ENCODE results near the gene RPAIN. TPM values are rescaled to one million over a fixed set of nuclear protein-coding genes. Genes with fewer than 3 reads are reported as not detected.

RPAIN gene
- total and polyA plus RNA-seq, 2 donors (not counting 3 experiments of a cell fraction or from before 2014, with no cell fraction given), result 39.3 to 55.9 TPM

DNA sequence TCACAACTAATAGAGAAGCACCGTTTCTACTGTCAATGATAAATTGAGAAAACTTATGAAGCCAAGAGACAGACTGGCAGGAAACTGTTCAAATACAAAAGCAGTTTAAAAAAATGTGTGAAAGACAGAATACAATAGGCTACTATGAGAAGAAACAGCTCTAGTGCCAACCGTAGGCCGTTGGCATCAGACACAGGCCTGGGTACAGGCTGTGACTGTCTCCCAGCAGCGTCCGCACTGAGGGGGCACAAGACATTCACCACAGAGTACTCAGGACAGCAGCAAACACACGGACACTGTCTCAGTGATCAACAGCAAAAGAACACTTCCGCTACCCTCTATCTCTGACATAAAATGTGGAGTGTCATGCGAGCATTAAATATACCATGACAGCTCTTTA, 26.8 kb downstream of the RPAIN start:
- Histone ChIP-seq H3K4me2 (ENCODE audit: insufficient read depth, low read length) (no peak overlapping the region), H3K79me2 (ENCODE audit: control insufficient read depth, insufficient read depth, low read length) (no peaks in the 10 kb centered on the region), H3K27ac (ENCODE audit: insufficient read depth, low read depth, low read length) (no peak overlapping the region), H3K9me3 (replicated peaks; ENCODE audit: control insufficient read depth, insufficient read depth, low read length) (no peaks in the 10 kb centered on the region), H3K27me3 (ENCODE audit: control insufficient read depth in 2 of 2, insufficient read depth in 2 of 2, low read length in 2 of 2) (no peaks in the 10 kb centered on the region), H3K9ac (replicated peaks; ENCODE audit: extremely low read depth, insufficient read depth, low read length) (no peak overlapping the region), H2AFZ (ENCODE audit: low read depth, low read length) (no peak overlapping the region), H4K20me1 (replicated peaks; ENCODE audit: control insufficient read depth, extremely low read depth, insufficient read depth, low read length) (no peaks in the 10 kb centered on the region), H3K9me1 (replicated peaks; ENCODE audit: control insufficient read depth, extremely low read depth, insufficient read depth, low read length) (no peaks in the 10 kb centered on the region), H3K4me1 (ENCODE audit: control insufficient read depth, extremely low read depth, insufficient read depth, low read length) (no peaks in the 10 kb centered on the region), H3K36me3 (ENCODE audit: control insufficient read depth in 2 of 2, extremely low read depth in 1 of 2, insufficient read depth in 2 of 2, low read length in 2 of 2) (peaks cover 15 to 34% of the 10 kb centered on the region in 2 experiments), H3K4me3 (replicated peaks in 1 of 3; ENCODE audit: insufficient read depth in 1 of 3, low read depth in 1 of 3, low read length in 3 of 3) (no peak overlapping the region)
- intact Hi-C loops (cut with micrococcal nuclease), result no loop called here
- no peak for TF ChIP-seq EZH2 (IDR thresholded peaks at IDR 0.05; ENCODE audit: borderline replicate concordance, low read depth, low read length, severe bottlenecking)
- no peak for TF ChIP-seq GATA2 (IDR thresholded peaks at IDR 0.05; ENCODE audit: insufficient read depth, insufficient read length, low read depth, low read length)
- TF ChIP-seq FOS (IDR thresholded peaks at IDR 0.05; ENCODE audit: borderline replicate concordance, insufficient read depth, low read length), result no peak
- no TSS peak for BruUV-seq (replicated peaks)
- no peak for FAIRE-seq
- CTCF ChIA-PET, result interaction anchor here (0.6 to 3.6 kb wide), 2 partner anchors 8 to 11 kb away, joined by 4 to 21 read pairs; partner anchors contain the start of gene C1QBP
- POLR2A ChIA-PET, result no interaction called here
- DNase-seq (ENCODE audit: low read depth, low spot score), result no peak
- dilution Hi-C loops (cut with MboI; ENCODE audit: extremely low pct_ligation_motif_present, low sequenced_read_pairs), result no loop called here

DNA sequence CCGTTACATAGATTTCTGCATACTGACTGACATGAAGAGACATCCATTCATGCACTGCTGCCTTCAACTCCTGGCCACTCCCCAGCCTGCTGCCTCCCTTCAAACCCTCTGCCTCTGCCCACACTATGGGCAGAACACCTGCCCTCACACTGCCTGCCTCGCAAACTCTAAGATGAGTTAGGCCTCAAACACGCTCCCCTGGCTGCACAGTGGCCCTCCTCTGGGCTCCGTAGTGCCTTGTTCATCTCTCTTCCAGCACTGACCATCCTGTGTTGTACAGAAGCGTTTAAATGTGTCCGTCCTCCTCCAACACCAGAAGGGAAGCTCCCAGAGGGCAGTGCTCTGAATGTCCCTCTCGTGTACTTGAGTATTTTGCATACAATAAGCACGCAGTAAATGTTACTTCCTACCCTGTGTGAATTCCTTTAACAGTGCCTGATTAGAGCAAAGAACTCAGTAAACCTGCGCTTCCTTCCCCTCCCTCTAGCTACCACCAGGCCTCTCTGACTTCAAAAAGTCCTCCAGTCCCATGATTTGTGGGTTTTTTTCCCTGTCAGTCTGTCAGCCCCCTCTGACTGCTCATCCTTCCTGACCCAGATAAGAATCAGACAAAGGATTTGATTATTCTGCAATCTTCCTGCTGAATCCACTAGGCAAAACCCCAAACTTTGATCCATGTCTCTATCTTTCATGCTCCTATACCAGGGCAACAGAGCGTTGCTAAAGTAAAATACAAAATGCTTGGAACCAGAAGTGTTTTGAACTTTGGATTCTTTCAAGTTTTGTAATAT, 44.9 kb downstream of the RPAIN start:
- DNase-seq (ENCODE audit: low read depth, low spot score) (no peak), FAIRE-seq (no peak)
- Histone ChIP-seq H3K36me3 (ENCODE audit: control insufficient read depth in 2 of 2, extremely low read depth in 1 of 2, insufficient read depth in 2 of 2, low read length in 2 of 2) (peaks cover 5 to 8% of the 10 kb centered on the region in 2 experiments), H3K9me3 (replicated peaks; ENCODE audit: control insufficient read depth, insufficient read depth, low read length) (no peaks in the 10 kb centered on the region), H3K4me1 (ENCODE audit: control insufficient read depth, extremely low read depth, insufficient read depth, low read length) (peaks cover 7% of the 10 kb centered on the region), H3K4me3 (replicated peaks in 1 of 3; ENCODE audit: insufficient read depth in 1 of 3, low read depth in 1 of 3, low read length in 3 of 3) (no peak overlapping the region), H3K4me2 (ENCODE audit: insufficient read depth, low read length) (no peak overlapping the region), H2AFZ (ENCODE audit: low read depth, low read length) (no peak overlapping the region), H3K79me2 (ENCODE audit: control insufficient read depth, insufficient read depth, low read length) (peaks cover 66% of the 10 kb centered on the region), H3K27me3 (ENCODE audit: control insufficient read depth in 2 of 2, insufficient read depth in 2 of 2, low read length in 2 of 2) (no peaks in the 10 kb centered on the region), H3K27ac (ENCODE audit: insufficient read depth, low read depth, low read length) (no peak overlapping the region), H4K20me1 (replicated peaks; ENCODE audit: control insufficient read depth, extremely low read depth, insufficient read depth, low read length) (no peaks in the 10 kb centered on the region), H3K9ac (replicated peaks; ENCODE audit: extremely low read depth, insufficient read depth, low read length) (no peak overlapping the region), H3K9me1 (replicated peaks; ENCODE audit: control insufficient read depth, extremely low read depth, insufficient read depth, low read length) (no peaks in the 10 kb centered on the region)
- no TSS peak for BruUV-seq (replicated peaks)
- TF ChIP-seq POLR2AphosphoS5 (IDR thresholded peaks at IDR 0.05; ENCODE audit: insufficient read depth, low read depth, low read length), result no peak
- TF ChIP-seq, protein P1, sequence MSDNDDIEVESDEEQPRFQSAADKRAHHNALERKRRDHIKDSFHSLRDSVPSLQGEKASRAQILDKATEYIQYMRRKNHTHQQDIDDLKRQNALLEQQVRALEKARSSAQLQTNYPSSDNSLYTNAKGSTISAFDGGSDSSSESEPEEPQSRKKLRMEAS (IDR thresholded peaks at IDR 0.05; ENCODE audit: insufficient read depth, insufficient read length), result no peak
- TF ChIP-seq FOS (IDR thresholded peaks at IDR 0.05; ENCODE audit: borderline replicate concordance, insufficient read depth, low read length), result no peak
- TF ChIP-seq JUN (IDR thresholded peaks at IDR 0.05; ENCODE audit: borderline replicate concordance, insufficient read depth, insufficient read length, low read depth), result no peak
- no peak for TF ChIP-seq EZH2 (IDR thresholded peaks at IDR 0.05; ENCODE audit: borderline replicate concordance, low read depth, low read length, severe bottlenecking)
- no peak for TF ChIP-seq POLR2A (IDR thresholded peaks at IDR 0.05; ENCODE audit: low read depth, low read length)
- no peak for TF ChIP-seq MYC (IDR thresholded peaks at IDR 0.05; ENCODE audit: low read depth, low read length)
- TF ChIP-seq, protein P2, sequence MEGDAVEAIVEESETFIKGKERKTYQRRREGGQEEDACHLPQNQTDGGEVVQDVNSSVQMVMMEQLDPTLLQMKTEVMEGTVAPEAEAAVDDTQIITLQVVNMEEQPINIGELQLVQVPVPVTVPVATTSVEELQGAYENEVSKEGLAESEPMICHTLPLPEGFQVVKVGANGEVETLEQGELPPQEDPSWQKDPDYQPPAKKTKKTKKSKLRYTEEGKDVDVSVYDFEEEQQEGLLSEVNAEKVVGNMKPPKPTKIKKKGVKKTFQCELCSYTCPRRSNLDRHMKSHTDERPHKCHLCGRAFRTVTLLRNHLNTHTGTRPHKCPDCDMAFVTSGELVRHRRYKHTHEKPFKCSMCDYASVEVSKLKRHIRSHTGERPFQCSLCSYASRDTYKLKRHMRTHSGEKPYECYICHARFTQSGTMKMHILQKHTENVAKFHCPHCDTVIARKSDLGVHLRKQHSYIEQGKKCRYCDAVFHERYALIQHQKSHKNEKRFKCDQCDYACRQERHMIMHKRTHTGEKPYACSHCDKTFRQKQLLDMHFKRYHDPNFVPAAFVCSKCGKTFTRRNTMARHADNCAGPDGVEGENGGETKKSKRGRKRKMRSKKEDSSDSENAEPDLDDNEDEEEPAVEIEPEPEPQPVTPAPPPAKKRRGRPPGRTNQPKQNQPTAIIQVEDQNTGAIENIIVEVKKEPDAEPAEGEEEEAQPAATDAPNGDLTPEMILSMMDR (IDR thresholded peaks at IDR 0.05; ENCODE audit: extremely low read depth in 1 of 2, insufficient read depth in 1 of 2, low read depth in 1 of 2, low read length in 2 of 2), result no peak
- no peak for TF ChIP-seq GATA2 (IDR thresholded peaks at IDR 0.05; ENCODE audit: insufficient read depth, insufficient read length, low read depth, low read length)
- ChIA-PET CTCF (interaction anchor here (1.8 kb wide), 1 partner anchor 26 kb away, joined by 9 read pairs; the partner anchor contains the start of gene C1QBP), POLR2A (no interaction called here)
- intact Hi-C loops (cut with micrococcal nuclease), result no loop called here
- dilution Hi-C loops (cut with MboI; ENCODE audit: extremely low pct_ligation_motif_present, low sequenced_read_pairs), result no loop called here
